ENCODE results near the gene FAM228A.

- TF ChIP-seq TARDBP (IDR thresholded peaks at IDR 0.05) (no peak), PKNOX1 (IDR thresholded peaks at IDR 0.05) (no peak), BHLHE40 (IDR thresholded peaks at IDR 0.05; ENCODE audit: borderline replicate concordance) (no peak), FOXA1 (IDR thresholded peaks at IDR 0.05) (no peak)
Observed at GRCh38 chr2:24158131-24158530, 16.7 kb upstream of the FAM228A start.
